SK-N-SH (cell line): ENCODE data around the gene IL17RA. TPM values are rescaled to one million over a fixed set of nuclear protein-coding genes. Genes with fewer than 3 reads are reported as not detected.

ENCODE experiments used
- CTCF ChIA-PET: fragments of 300-600, 350-600 bp; formaldehyde crosslinking; extraction: SDS; loops from one replicate; lab custom pipeline; 2021; lab: Yijun Ruan, JAX
- POLR2A ChIA-PET: fragments of 350-600 bp; sonication (Branson Sonifier 250); formaldehyde crosslinking; extraction: SDS; loops from one replicate; lab custom pipeline; 2020; ENCODE audit warnings: antibody characterized with exemption, inconsistent platforms; lab: Yijun Ruan, JAX
- DNase-seq: peaks from one replicate; pipeline ENCODE4 v3.0.0; 2012
- H2AFZ ChIP-seq: fragments of 200-600 bp; sonication (generic); 2 replicates; pipeline ENCODE4 v1.8.1; 2016; ENCODE audit warnings: antibody characterized with exemption, mild to moderate bottlenecking, low read depth
- H3F3A ChIP-seq: fragments of 200-600 bp; sonication (generic); replicated peaks from 2 replicates; pipeline ENCODE3; 2016; ENCODE audit warnings: antibody characterized with exemption, mild to moderate bottlenecking; ENCODE audit not compliant: insufficient read depth
- H3K27ac ChIP-seq, 2 experiments: fragments of 200-500 bp in 1 of 2; fragments of 200-600 bp in 1 of 2; sonication (Bioruptor generic) in 1 of 2; sonication (generic), shearing (Covaris generic) in 1 of 2; 2 replicates each; pipeline versions ENCODE4 v1.5.1 to v1.6.1; 2014 to 2016; ENCODE audit warnings: low read depth in 2 of 2, inconsistent platforms in 1 of 2, low read length in 1 of 2, mild to moderate bottlenecking in 1 of 2, mixed read lengths in 1 of 2
- H3K27me3 ChIP-seq: fragments of 200-600 bp; sonication (generic), shearing (Covaris generic); 2 replicates; pipeline ENCODE4 v1.6.1; 2016; ENCODE audit warnings: mixed run types; ENCODE audit not compliant: insufficient read depth
- H3K36me3 ChIP-seq, 2 experiments: fragments of 200-500 bp in 1 of 2; fragments of 200-600 bp in 1 of 2; sonication (Bioruptor generic) in 1 of 2; sonication (generic) in 1 of 2; replicated peaks in 1 of 2; 2 replicates each; pipeline versions ENCODE3 to v1.5.1; 2014 to 2016; ENCODE audit warnings: low read length in 1 of 2, mild to moderate bottlenecking in 1 of 2; ENCODE audit not compliant: insufficient read depth in 2 of 2, control insufficient read depth in 1 of 2
- H3K4me1 ChIP-seq, 2 experiments: fragments of 200-500 bp in 1 of 2; fragments of 200-600 bp in 1 of 2; sonication (Bioruptor generic) in 1 of 2; sonication (generic), shearing (Covaris generic) in 1 of 2; 2 replicates each; pipeline versions ENCODE4 v1.5.1 to v1.6.1; 2014 to 2016; ENCODE audit warnings: low read depth in 1 of 2, low read length in 1 of 2, mixed run types in 1 of 2; ENCODE audit not compliant: insufficient read depth in 2 of 2, control insufficient read depth in 1 of 2
- H3K4me2 ChIP-seq: fragments of 200-600 bp; sonication (generic), shearing (Covaris generic); 2 replicates; pipeline ENCODE4 v1.6.1; 2017; ENCODE audit warnings: mixed run types
- H3K4me3 ChIP-seq, 2 experiments: fragments of 200-500 bp in 1 of 2; fragments of 200-600 bp in 1 of 2; sonication (Bioruptor generic) in 1 of 2; sonication (generic), shearing (Covaris generic) in 1 of 2; 2 replicates each; pipeline versions ENCODE4 v1.5.1 to v1.8.1; 2014 to 2016; ENCODE audit warnings: low read depth in 2 of 2, inconsistent platforms in 1 of 2, low read length in 1 of 2, mild to moderate bottlenecking in 1 of 2, mixed read lengths in 1 of 2, moderate library complexity in 1 of 2
- H3K79me2 ChIP-seq: fragments of 200-600 bp; sonication (generic); 2 replicates; pipeline ENCODE4 v1.8.1; 2017; ENCODE audit warnings: mild to moderate bottlenecking; ENCODE audit not compliant: insufficient read depth
- H3K9ac ChIP-seq: fragments of 200-600 bp; sonication (generic); 2 replicates; pipeline ENCODE4 v1.6.1; 2017; ENCODE audit warnings: mixed run types
- H3K9me2 ChIP-seq: fragments of 200-600 bp; sonication (generic); 2 replicates; pipeline ENCODE4 v1.6.1; 2017; ENCODE audit warnings: mixed run types
- H3K9me3 ChIP-seq: fragments of 200-600 bp; sonication (generic); 2 replicates; pipeline ENCODE4 v1.6.1; 2017; ENCODE audit warnings: mixed run types, mild to moderate bottlenecking, moderate library complexity
- H4K20me1 ChIP-seq: fragments of 200-600 bp; sonication (generic); 2 replicates; pipeline ENCODE4 v1.6.1; 2017; ENCODE audit warnings: mild to moderate bottlenecking, mixed run types; ENCODE audit not compliant: insufficient read depth
- ELF1 ChIP-seq: IDR thresholded peaks from 2 replicates; pipeline ENCODE4 v1.4.0; 2012
- EP300 ChIP-seq, 2 experiments: IDR thresholded peaks; 2 replicates each; pipeline versions ENCODE4 v1.4.0 to v1.6.1; 2012; ENCODE audit warnings: borderline replicate concordance in 1 of 2, low read depth in 1 of 2, low read length in 1 of 2
- FOXM1 ChIP-seq: IDR thresholded peaks from 2 replicates; pipeline ENCODE4 v1.4.0; 2012; ENCODE audit warnings: low read depth, mild to moderate bottlenecking
- MEF2A ChIP-seq: IDR thresholded peaks from 2 replicates; pipeline ENCODE4 v1.4.0; 2012; ENCODE audit warnings: low read depth, borderline replicate concordance
- NFIC ChIP-seq: IDR thresholded peaks from 2 replicates; pipeline ENCODE4 v1.4.0; 2012; ENCODE audit warnings: borderline replicate concordance
- POLR2AphosphoS5 ChIP-seq: IDR thresholded peaks from 2 replicates; pipeline ENCODE4 v1.6.1; 2012; ENCODE audit warnings: low read depth, low read length
- RXRA ChIP-seq: IDR thresholded peaks from 2 replicates; pipeline ENCODE4 v1.4.0; 2012; ENCODE audit warnings: low read depth, mild to moderate bottlenecking, borderline replicate concordance
- SMC3 ChIP-seq: IDR thresholded peaks from 2 replicates; pipeline ENCODE4 v1.6.1; 2012; ENCODE audit warnings: low read depth, low read length, improper control_type of control experiment
- WGBS: methylation state at CpG from one replicate; pipeline ENCODE4 v1.1.6; 2017; ENCODE audit warnings: low lambda C conversion rate; 5-methylcytosine and 5-hydroxymethylcytosine counted together
- polyA plus RNA-seq, 3 experiments: library from polyadenylated mRNA; depleted of rRNA; stranded (reverse); fragments of >200 nt; gene quantifications; 2 replicates each; pipeline ENCODE4 v1.2.3, GENCODE V29; 2012
- TF ChIP-seq, protein P1 (sequence below): fragments of 150-350 bp; IDR thresholded peaks from 2 replicates; pipeline ENCODE4 v1.6.1; 2017; ENCODE audit warnings: antibody characterized with exemption, low read length, low read depth, borderline replicate concordance
- TF ChIP-seq, protein P2 (sequence below): fragments of 200-600 bp; sonication (generic); IDR thresholded peaks from 2 replicates; pipeline ENCODE4 v1.6.1; 2017; ENCODE audit warnings: antibody characterized with exemption, mild to moderate bottlenecking, moderate library complexity
- TF ChIP-seq, protein P3 (sequence below): IDR thresholded peaks from 2 replicates; pipeline ENCODE4 v1.4.0; 2012; ENCODE audit warnings: low read depth
- TF ChIP-seq, protein P4 (sequence below): IDR thresholded peaks from 2 replicates; pipeline ENCODE4 v1.6.1; 2012; ENCODE audit warnings: mild to moderate bottlenecking, low read depth, low read length, moderate library complexity

Gene IL17RA
- polyA plus RNA-seq, 1 of the 3 experiments (the other 2 are of a cell fraction): 4.5 TPM

DNA sequence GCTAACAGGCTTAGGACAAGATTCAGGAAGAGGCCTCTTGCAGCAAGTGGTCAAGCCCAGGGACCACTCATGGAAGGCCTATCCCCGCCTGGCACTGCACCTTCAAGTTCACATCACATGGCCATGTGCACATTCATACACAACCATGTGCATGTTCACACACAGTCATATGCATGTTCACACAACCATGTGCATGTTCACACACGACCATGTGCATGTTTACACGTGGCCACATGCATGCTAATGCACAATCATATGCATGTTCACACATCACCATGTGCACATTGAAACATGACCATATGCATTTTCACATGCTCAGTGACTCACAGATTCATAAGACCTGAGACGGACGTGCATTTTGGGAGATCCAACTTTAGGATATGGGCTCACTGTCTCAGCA is 28.7 kb upstream of the IL17RA start (continued):
- TF ChIP-seq, protein P1, sequence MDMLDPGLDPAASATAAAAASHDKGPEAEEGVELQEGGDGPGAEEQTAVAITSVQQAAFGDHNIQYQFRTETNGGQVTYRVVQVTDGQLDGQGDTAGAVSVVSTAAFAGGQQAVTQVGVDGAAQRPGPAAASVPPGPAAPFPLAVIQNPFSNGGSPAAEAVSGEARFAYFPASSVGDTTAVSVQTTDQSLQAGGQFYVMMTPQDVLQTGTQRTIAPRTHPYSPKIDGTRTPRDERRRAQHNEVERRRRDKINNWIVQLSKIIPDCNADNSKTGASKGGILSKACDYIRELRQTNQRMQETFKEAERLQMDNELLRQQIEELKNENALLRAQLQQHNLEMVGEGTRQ: no peak
- TF ChIP-seq POLR2AphosphoS5 (no peak), FOXM1 (no peak)

DNA sequence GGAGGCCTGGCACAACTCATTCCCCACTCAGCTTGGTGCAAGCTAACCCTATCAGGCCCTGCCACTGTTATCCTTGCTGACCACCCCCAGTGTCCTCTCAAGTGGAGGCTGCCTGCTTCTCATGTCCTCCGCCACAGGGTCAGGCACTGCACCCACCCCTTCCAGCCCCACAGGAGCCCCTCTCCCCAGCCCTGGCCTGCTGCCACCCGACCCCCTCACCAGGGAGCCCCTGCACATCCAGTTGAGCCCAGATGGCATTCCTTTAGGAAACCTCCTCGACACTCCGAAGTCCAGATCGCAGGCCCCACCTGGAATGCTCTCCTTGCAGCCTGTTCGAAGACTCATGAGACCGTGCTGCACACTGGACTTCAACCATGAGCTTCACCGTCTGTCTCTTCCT is 28.0 kb upstream of the IL17RA start:
- Histone ChIP-seq H3K9me2 (no peaks in the 10 kb centered on the region), H3K79me2 (no peaks in the 10 kb centered on the region), H3F3A (no peaks in the 10 kb centered on the region), H3K9ac (no peak overlapping the region), H3K4me2 (no peak overlapping the region), H3K27ac (no peak overlapping the region), H3K4me1 (no peaks in the 10 kb centered on the region), H3K36me3 (no peaks in the 10 kb centered on the region), H4K20me1 (no peaks in the 10 kb centered on the region), H3K9me3 (no peaks in the 10 kb centered on the region), H2AFZ (no peak overlapping the region), H3K27me3 (peaks cover 19% of the 10 kb centered on the region), H3K4me3 (no peak overlapping the region)
- POLR2A ChIA-PET: no interaction called here
- 19% methylated on average over 7 of the region's 8 CpGs for WGBS
- TF ChIP-seq, protein P2, sequence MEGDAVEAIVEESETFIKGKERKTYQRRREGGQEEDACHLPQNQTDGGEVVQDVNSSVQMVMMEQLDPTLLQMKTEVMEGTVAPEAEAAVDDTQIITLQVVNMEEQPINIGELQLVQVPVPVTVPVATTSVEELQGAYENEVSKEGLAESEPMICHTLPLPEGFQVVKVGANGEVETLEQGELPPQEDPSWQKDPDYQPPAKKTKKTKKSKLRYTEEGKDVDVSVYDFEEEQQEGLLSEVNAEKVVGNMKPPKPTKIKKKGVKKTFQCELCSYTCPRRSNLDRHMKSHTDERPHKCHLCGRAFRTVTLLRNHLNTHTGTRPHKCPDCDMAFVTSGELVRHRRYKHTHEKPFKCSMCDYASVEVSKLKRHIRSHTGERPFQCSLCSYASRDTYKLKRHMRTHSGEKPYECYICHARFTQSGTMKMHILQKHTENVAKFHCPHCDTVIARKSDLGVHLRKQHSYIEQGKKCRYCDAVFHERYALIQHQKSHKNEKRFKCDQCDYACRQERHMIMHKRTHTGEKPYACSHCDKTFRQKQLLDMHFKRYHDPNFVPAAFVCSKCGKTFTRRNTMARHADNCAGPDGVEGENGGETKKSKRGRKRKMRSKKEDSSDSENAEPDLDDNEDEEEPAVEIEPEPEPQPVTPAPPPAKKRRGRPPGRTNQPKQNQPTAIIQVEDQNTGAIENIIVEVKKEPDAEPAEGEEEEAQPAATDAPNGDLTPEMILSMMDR: no peak
- DNase-seq: no peak
- CTCF ChIA-PET: interaction anchor here (1.0 to 2.9 kb wide), 7 partner anchors 10 to 139 kb away, joined by 3 to 27 read pairs (median 11); no protein-coding TSS in a partner anchor

DNA sequence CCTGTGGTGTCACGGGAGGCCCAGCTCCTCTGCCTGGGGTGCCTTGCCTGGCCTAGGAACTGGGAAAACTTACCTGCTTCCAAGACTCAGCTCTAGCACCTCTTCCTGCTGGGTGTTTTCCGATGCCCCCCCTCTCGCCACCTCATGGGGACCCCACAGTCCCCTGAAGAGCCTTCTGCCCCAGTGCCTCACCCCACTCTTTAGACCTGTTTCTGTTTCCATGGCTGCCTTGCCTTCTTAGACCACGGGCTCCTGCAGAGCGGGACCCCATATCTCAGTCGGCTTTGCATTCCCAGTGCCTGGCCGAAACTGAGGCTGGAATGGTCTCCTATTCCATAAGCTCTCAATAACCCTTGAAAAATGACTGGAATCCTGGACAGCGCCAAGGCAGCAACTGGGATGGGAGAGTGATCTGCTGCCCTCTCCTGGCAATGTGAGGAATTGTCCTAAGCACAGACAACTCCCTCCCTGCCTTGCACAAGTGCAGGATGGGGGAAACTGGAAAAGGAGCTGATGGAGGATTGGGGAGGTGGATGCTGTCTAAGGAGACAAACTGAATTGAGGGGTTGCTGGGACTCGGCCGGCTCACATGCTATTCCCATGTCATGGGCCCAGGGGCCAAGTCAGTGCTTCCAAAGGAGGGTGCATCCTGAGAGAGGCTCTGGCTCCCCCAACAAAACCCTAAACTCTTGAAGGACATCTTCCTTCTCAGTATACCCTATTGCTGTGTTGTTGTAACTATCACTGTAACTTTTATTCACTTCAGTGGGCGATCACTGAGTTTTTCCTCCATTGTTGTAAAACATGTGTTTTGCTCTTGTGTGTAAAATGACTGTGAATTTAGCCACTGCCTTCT is 26.6 kb upstream of the IL17RA start:
- Histone ChIP-seq H3K9ac (no peak overlapping the region), H3F3A (no peaks in the 10 kb centered on the region), H2AFZ (no peak overlapping the region), H3K27me3 (peaks cover 24% of the 10 kb centered on the region), H3K36me3 (no peaks in the 10 kb centered on the region), H3K9me3 (no peaks in the 10 kb centered on the region), H3K9me2 (no peaks in the 10 kb centered on the region), H3K4me3 (no peak overlapping the region), H3K4me1 (no peaks in the 10 kb centered on the region), H3K27ac (no peak overlapping the region), H3K79me2 (no peaks in the 10 kb centered on the region), H3K4me2 (no peak overlapping the region), H4K20me1 (no peaks in the 10 kb centered on the region)
- peak; percentile 75 for DNase-seq
- WGBS: 0% methylated on average over 7 of the region's 11 CpGs
- POLR2A ChIA-PET: no interaction called here
- CTCF ChIA-PET: interaction anchor here (0.5 to 2.9 kb wide), 45 partner anchors 9 to 508 kb away, joined by 3 to 27 read pairs (median 4); partner anchors contain the start of gene HDHD5
- TF ChIP-seq ELF1: no peak
- TF ChIP-seq, protein P3, sequence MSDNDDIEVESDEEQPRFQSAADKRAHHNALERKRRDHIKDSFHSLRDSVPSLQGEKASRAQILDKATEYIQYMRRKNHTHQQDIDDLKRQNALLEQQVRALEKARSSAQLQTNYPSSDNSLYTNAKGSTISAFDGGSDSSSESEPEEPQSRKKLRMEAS: no peak
- TF ChIP-seq, protein P2: peak; percentile 91
- no peak for TF ChIP-seq POLR2AphosphoS5
- no peak for TF ChIP-seq MEF2A
- peak; percentile 63 for TF ChIP-seq SMC3
- TF ChIP-seq, protein P4, sequence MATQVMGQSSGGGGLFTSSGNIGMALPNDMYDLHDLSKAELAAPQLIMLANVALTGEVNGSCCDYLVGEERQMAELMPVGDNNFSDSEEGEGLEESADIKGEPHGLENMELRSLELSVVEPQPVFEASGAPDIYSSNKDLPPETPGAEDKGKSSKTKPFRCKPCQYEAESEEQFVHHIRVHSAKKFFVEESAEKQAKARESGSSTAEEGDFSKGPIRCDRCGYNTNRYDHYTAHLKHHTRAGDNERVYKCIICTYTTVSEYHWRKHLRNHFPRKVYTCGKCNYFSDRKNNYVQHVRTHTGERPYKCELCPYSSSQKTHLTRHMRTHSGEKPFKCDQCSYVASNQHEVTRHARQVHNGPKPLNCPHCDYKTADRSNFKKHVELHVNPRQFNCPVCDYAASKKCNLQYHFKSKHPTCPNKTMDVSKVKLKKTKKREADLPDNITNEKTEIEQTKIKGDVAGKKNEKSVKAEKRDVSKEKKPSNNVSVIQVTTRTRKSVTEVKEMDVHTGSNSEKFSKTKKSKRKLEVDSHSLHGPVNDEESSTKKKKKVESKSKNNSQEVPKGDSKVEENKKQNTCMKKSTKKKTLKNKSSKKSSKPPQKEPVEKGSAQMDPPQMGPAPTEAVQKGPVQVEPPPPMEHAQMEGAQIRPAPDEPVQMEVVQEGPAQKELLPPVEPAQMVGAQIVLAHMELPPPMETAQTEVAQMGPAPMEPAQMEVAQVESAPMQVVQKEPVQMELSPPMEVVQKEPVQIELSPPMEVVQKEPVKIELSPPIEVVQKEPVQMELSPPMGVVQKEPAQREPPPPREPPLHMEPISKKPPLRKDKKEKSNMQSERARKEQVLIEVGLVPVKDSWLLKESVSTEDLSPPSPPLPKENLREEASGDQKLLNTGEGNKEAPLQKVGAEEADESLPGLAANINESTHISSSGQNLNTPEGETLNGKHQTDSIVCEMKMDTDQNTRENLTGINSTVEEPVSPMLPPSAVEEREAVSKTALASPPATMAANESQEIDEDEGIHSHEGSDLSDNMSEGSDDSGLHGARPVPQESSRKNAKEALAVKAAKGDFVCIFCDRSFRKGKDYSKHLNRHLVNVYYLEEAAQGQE: peak; percentile 94
- TF ChIP-seq NFIC: no peak
- TF ChIP-seq EP300 (IDR thresholded peaks at IDR 0.05; ENCODE audit: borderline replicate concordance in 1 of 2, low read depth in 1 of 2, low read length in 1 of 2): no peak
- no peak for TF ChIP-seq RXRA
